Stimulated activated memory B cell treated with anti-CD40 and anti-IgM and Interleukin-4, amounts not matched to agents 10 μg/mL and 1 μg/mL and 100 μg/mL, for 72 hours (primary cell): Measurements from ENCODE around the gene PTPRF.

Experiments
- ATAC-seq: fragments of 150-1000 bp; cut with Tn5 transposase; 2 replicates; pipeline ENCODE4 v1.10.0; 2021
- H3K27ac Mint-ChIP-seq: one replicate; pipeline ENCODE4 v1.8.0; 2022; ENCODE audit warnings: mild to moderate bottlenecking, mixed read lengths
- H3K27me3 Mint-ChIP-seq: one replicate; pipeline ENCODE4 v1.8.0; 2022; ENCODE audit warnings: mixed read lengths
- H3K36me3 Mint-ChIP-seq: one replicate; pipeline ENCODE4 v1.8.0; 2022; ENCODE audit warnings: mixed read lengths
- H3K4me1 Mint-ChIP-seq: one replicate; pipeline ENCODE4 v1.8.0; 2022; ENCODE audit warnings: mixed read lengths
- H3K4me3 Mint-ChIP-seq: one replicate; pipeline ENCODE4 v1.8.0; 2022; ENCODE audit warnings: mild to moderate bottlenecking, moderate library complexity, mixed read lengths
- H3K9me3 Mint-ChIP-seq: one replicate; pipeline ENCODE4 v1.8.0; 2022; ENCODE audit warnings: mixed read lengths

PTPRF gene

DNA sequence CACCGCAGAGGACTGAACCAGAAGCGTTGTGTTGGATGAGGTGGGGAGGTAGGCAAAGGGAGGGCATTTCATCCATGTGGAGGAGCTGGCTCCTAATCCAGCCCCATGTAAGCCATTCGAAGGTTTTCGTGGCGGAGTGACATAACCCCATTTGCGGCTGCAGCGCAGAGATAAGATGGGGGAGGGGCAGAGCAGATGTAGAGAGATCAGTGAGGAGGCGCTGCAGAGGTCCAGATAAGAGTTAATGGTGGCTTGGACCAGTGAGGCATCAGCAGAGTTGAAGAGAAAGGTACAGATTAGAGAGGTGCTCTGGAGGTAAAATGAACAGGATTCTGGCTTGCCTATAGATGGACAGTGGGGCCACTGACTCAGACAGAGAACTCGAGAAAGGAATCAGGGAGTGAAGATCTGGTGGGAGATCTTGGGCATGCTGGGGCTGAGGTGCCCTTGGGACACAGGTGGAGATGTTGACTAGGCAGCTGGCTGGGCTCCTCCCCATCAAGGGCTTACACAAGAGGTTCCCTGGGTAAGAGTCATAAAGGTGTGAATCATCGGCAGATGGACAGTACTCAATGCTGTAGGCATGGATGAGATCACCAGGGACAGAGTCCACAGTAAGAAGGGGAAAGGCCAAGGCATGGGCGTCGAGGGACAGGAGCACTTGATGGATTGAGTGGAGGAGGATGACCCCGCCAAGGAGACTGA lies 7.8 kb upstream of the PTPRF start:
- H3K27me3 Mint-ChIP-seq, result peaks cover 77% of the 10 kb centered on the region
- no peak overlapping the region for H3K4me3 Mint-ChIP-seq
- no peaks in the 10 kb centered on the region for H3K36me3 Mint-ChIP-seq
- H3K9me3 Mint-ChIP-seq, result no peaks in the 10 kb centered on the region
- no peak for ATAC-seq
- H3K4me1 Mint-ChIP-seq, result no peaks in the 10 kb centered on the region
- no peak overlapping the region for H3K27ac Mint-ChIP-seq

DNA sequence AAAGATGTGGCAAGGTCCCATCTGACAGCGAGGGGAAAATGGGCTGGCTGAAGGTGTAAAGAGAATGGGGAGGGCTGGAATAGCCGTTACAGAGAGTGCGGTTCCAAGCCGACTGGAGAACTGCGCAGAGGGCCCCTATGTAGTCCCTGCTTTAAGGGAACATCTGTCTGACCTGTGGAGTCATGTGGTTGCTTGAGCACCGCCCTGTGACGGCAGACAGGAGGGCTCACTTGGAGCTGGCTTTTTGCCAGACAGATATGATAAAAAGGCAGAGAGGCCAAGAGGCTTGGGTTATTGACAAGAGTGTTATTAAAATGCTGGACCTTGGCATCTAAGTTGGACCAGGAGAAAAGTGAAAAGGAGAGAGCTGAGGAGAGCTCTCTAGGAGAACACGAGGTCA lies 5.9 kb upstream of the PTPRF start:
- ATAC-seq, result no peak
- H3K27me3 Mint-ChIP-seq, result peaks cover 77% of the 10 kb centered on the region
- no peaks in the 10 kb centered on the region for H3K4me1 Mint-ChIP-seq
- no peak overlapping the region for H3K27ac Mint-ChIP-seq
- H3K9me3 Mint-ChIP-seq, result no peaks in the 10 kb centered on the region
- H3K36me3 Mint-ChIP-seq, result no peaks in the 10 kb centered on the region
- H3K4me3 Mint-ChIP-seq, result no peak overlapping the region

DNA sequence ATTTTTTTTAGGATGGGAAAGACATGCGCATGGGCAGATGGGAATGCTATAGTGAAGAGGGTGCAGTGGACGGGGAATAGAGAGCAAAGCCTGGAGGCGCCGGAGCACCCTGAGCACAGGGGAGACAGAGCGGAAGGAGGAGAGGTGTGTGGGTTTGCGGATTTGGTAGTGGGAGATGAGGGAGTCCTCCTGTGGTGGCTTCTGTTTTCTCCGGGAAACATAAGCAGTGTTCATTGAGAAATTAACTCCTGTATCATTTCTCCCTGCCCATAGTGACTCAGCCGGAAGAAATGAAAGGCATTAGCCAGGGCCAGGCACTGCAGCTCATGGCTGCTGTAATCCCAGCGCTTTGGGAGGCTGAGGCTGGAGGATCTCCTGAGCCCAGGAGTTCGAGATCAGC lies 4.7 kb upstream of the PTPRF start:
- Mint-ChIP-seq H3K27me3 (peaks cover 75% of the 10 kb centered on the region), H3K27ac (no peak overlapping the region), H3K4me1 (peaks cover 7% of the 10 kb centered on the region), H3K36me3 (no peaks in the 10 kb centered on the region), H3K9me3 (no peaks in the 10 kb centered on the region), H3K4me3 (no peak overlapping the region)
- no peak for ATAC-seq

DNA sequence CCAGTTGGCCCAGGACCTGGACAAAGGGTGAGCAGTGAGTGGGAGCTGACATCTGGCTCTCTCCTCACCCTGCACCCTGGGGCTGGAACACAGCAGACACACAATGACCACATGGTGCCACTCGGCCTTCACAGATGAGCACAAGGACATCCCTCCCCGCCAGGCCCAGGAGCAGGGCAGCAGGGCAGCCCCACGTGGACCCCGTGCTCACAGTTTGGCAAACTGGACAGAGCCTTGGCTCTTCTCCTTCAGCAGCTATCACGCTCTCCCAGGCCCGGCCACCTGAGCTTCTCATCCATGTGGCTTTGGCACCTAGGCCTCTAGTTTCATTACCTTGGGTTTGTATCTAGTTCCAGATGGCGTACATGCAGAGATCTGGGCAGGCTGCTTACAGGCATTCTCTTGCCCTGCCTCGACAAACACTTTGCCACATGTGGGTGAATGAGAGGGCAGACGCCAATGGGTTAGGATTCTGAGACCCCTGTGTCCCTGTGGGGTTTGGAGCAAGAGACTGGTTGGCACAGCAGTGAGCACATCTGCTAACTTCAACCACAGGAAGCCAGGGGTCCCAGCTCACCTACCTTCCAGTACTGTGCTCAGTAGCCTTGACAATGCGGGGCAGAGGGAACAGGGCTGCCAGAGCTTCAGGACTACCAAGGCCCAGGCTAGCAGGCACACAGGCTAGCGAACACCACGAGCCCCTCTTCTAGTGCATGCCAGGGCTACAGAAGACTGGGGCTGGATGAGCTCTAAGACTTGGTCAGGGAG lies 3.4 kb upstream of the PTPRF start:
- H3K4me1 Mint-ChIP-seq, result peaks cover 15% of the 10 kb centered on the region
- no peaks in the 10 kb centered on the region for H3K9me3 Mint-ChIP-seq
- H3K27me3 Mint-ChIP-seq, result peaks cover 72% of the 10 kb centered on the region
- ATAC-seq, result no peak
- H3K27ac Mint-ChIP-seq, result no peak overlapping the region
- H3K36me3 Mint-ChIP-seq, result no peaks in the 10 kb centered on the region
- H3K4me3 Mint-ChIP-seq, result no peak overlapping the region

DNA sequence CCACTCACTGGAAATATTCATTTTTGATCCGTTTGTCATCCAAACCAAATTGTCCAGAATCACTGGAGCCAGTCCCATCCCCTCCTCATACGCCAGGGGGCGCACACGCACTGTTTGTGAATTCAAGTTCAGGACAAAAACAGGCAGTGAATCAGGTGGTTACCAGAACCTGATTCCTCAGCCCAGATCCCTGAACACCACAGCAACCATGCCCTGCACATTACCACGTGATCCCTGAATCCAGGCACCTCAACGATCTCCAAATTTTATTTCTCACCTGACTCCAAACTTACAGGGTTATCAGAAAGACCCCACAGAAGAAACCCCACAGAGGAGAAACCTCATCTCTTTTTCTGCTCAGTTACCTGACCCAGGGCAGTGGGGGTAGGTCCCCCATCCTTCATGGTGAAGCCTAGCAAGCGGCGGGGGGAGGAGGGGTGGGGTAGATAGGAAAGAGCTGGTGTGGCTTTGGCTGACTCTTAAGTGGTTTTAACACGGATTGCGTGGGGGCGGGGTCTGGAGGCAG lies 1.4 kb upstream of the PTPRF start:
- H3K36me3 Mint-ChIP-seq, result no peaks in the 10 kb centered on the region
- no peak overlapping the region for H3K27ac Mint-ChIP-seq
- no peak overlapping the region for H3K4me3 Mint-ChIP-seq
- H3K9me3 Mint-ChIP-seq, result no peaks in the 10 kb centered on the region
- ATAC-seq, result no peak
- peaks cover 72% of the 10 kb centered on the region for H3K27me3 Mint-ChIP-seq
- H3K4me1 Mint-ChIP-seq, result peaks cover 15% of the 10 kb centered on the region

DNA sequence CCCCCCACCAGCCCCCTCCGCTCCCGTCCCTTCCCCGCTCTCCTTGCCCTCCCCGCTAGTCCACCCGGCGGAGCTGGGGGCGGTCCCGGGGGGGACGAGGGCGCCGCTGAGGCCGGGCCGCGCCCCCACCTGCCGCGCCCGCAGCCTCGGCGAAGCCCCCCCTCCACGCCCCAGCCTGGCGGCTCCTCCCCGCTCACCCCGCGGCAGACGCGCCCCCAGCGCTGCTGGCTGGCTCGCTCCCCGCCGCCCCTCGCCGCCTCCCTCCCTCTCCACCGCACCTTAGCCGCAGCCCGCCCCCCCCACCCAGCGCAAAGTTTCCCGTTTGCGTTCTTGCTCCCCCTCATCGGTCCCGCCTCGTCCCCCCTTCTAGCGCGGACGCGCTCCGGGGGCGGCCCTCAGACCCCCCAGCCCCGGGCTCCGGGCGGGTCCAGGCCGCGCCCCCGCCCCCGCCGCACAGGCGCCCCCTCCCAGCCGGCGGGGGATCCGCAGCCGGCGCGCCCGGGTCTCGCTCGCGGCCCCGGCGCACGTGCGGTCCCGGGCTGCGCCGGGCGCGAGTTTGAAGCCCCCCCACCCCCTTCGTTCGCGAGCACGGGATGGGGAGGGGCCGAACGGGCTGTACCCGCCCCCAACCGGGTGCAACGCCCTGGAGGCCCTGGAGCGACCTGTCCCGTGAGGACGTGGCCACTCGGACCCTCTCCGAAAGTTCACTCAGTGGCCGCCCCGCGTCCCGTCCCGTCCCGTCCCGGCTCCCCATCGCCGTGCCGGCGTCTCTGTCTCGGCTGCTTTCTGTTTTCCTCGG lies 623 bp downstream of the PTPRF start:
- peak overlapping the region; percentile 83 for H3K4me3 Mint-ChIP-seq
- no peaks in the 10 kb centered on the region for H3K9me3 Mint-ChIP-seq
- peaks cover 15% of the 10 kb centered on the region for H3K4me1 Mint-ChIP-seq
- H3K27ac Mint-ChIP-seq, result peak overlapping the region; percentile 53
- H3K27me3 Mint-ChIP-seq, result peaks cover 58% of the 10 kb centered on the region
- no peak for ATAC-seq
- H3K36me3 Mint-ChIP-seq, result no peaks in the 10 kb centered on the region

DNA sequence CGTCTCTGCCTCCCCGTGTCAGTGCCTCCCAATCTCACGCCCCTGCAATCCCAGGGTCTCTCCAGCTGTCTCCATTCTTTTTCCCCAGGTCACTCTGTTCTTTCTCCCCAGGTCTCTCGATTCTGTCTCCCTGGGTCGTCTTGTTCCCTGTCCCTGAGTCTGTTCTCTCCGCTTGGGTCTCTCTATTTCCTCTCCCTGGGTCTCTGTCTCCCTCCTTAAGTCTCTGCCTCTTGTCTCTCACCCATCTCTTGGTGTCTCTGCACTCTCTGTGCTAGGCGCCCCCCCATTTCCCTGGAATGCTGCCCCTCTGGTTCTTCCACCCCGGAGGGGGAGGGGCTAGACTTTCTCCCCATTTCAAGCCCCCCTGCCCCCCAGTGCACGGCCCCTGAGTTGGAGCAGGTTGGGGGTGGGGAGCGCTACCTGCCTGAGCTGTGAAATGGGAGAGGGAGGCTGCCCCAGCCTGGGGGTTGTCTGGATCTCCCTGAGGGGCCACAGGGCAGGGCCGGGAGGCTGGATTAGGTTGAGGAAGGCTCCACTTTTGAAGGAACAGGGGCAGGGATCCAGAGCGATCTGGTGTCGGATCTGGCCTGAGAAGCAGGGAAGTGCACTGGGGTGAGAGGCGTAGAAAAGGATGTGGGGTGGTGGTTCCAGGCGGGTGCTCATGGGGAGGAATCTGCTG lies 1.4 kb downstream of the PTPRF start:
- Mint-ChIP-seq H3K4me3 (peak overlapping the region; percentile 83), H3K27ac (peak overlapping the region; percentile 53), H3K36me3 (no peaks in the 10 kb centered on the region), H3K4me1 (peaks cover 15% of the 10 kb centered on the region), H3K9me3 (no peaks in the 10 kb centered on the region), H3K27me3 (peaks cover 64% of the 10 kb centered on the region)
- ATAC-seq, result no peak

DNA sequence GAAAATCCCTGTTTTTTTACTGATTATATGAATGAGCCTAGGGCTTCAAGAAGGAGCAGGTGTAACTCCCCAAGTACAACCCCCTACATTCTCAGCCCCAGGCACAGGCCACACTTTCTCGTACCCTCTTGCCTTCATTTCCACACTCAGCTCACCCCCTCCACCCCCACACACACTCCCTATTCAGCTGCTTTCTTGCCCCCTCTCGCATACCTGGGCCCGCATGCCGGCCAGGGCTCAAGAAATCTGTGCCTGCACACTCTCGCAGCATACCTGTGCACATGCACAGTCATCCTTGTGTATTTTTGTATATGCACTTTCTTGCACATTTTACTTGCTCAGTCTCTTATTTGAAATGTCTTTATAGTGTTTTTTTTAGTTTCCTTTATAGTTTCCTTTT lies 2.0 kb downstream of the PTPRF start:
- Mint-ChIP-seq H3K4me1 (peaks cover 15% of the 10 kb centered on the region), H3K9me3 (no peaks in the 10 kb centered on the region), H3K4me3 (peak overlapping the region; percentile 16), H3K27ac (no peak overlapping the region), H3K27me3 (peaks cover 70% of the 10 kb centered on the region), H3K36me3 (no peaks in the 10 kb centered on the region)
- no peak for ATAC-seq

DNA sequence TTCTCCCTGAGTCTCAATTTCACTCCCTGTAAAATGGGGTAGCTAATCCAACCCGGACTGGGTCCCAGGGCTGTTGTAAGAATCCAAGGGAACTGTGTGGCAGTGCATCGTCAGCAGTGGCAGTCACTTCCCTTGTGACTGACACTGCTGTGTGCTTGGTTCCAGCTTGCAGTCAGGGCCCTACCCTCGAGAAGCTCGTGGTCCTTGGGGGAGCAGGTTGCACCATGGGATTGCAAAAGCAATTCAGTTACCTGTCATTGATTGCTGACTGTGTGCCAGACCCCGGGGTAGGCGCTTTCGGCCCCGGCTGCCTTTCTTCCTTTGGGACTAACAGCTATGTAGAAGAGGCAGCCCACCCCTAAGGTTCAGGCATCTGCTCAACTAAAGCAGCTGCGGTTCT lies 2.9 kb downstream of the PTPRF start:
- H3K27me3 Mint-ChIP-seq, result peaks cover 76% of the 10 kb centered on the region
- no peak for ATAC-seq
- H3K9me3 Mint-ChIP-seq, result no peaks in the 10 kb centered on the region
- no peaks in the 10 kb centered on the region for H3K36me3 Mint-ChIP-seq
- no peak overlapping the region for H3K27ac Mint-ChIP-seq
- H3K4me3 Mint-ChIP-seq, result no peak overlapping the region
- peaks cover 15% of the 10 kb centered on the region for H3K4me1 Mint-ChIP-seq

DNA sequence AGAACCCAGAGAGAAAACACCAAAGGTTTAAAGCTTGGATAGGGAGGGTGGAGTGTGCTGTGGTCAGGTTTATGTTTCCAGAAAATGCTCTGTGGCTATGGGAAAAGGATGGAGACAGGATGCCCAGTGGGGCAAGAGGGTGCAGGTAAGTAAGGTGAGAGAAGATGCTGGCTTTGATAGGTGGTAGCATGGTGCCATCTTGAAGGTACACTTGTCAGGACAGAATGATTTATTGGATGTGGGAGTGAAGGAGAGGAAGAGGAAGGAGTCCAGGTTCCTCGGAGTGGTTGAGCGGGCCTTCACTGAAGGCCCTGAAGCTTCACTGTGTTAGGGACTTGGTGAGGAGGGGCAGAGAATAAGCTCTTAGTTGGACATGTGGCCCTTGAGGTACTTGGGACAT lies 3.6 kb downstream of the PTPRF start:
- no peaks in the 10 kb centered on the region for H3K36me3 Mint-ChIP-seq
- H3K27me3 Mint-ChIP-seq, result peaks cover 71% of the 10 kb centered on the region
- ATAC-seq, result no peak
- no peaks in the 10 kb centered on the region for H3K9me3 Mint-ChIP-seq
- no peak overlapping the region for H3K4me3 Mint-ChIP-seq
- H3K27ac Mint-ChIP-seq, result no peak overlapping the region
- peaks cover 15% of the 10 kb centered on the region for H3K4me1 Mint-ChIP-seq

DNA sequence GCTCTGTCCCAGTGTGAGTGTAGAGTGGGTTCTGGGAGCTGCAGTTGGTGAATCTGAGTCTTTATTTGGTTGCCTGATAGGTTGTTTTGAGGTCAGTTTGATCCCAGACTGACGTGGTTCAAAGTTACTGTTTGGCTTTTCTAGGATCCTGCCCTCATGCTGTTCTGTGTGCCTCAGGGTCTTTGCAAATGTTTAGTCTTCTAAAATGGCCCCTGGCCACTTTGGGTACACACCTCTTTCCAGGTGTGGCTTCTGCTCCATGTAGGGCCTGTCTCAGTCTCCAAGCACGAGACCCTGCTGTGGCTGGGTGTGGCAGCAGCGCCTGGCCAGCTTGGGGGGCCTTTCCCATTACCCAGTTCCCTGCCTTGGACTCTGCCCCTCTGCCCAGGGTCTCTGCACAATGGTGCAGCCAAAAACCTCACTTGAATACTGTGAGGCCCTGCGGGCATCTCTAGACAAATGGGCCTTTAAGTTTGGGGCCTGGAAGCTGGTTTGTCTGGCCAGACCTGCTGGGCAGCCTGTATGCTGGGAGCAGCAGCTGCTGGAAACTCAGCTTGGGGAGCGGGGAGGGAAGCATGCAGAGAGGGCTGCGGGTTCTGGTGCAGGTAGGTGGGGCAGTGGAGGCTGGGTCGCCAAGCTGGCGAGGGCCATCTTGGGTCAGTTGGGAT lies 5.6 kb downstream of the PTPRF start:
- H3K36me3 Mint-ChIP-seq, result no peaks in the 10 kb centered on the region
- H3K4me1 Mint-ChIP-seq, result peaks cover 8% of the 10 kb centered on the region
- no peak overlapping the region for H3K27ac Mint-ChIP-seq
- H3K9me3 Mint-ChIP-seq, result no peaks in the 10 kb centered on the region
- H3K27me3 Mint-ChIP-seq, result peaks cover 57% of the 10 kb centered on the region
- H3K4me3 Mint-ChIP-seq, result no peak overlapping the region
- no peak for ATAC-seq

DNA sequence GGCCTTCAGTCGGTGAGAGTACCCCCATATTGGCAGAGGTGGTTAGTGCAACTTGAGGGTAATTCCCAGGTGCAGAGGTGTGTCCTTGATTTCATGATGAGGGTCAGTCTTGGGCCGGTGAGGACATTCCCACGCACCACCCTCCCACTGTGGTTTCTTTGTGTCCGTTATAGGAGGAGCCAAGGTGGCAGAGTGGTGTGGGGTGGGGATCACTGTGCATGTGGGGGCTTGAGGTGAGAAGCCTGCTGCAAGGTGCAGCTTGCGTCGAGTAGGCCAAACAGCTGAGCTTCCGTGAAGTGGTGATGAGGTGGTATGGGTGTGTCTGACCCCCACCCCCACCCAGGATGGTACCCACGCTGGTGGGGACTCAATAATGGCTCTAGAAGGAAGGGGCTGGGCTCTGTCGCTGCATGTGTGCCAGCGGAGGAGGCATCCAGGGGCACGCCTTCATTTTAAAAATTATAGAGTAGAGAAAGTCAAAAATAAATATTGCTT lies 6.2 kb downstream of the PTPRF start:
- H3K27me3 Mint-ChIP-seq, result peaks cover 51% of the 10 kb centered on the region
- no peak for ATAC-seq
- peaks cover 4% of the 10 kb centered on the region for H3K4me1 Mint-ChIP-seq
- H3K36me3 Mint-ChIP-seq, result no peaks in the 10 kb centered on the region
- H3K9me3 Mint-ChIP-seq, result no peaks in the 10 kb centered on the region
- no peak overlapping the region for H3K4me3 Mint-ChIP-seq
- no peak overlapping the region for H3K27ac Mint-ChIP-seq

DNA sequence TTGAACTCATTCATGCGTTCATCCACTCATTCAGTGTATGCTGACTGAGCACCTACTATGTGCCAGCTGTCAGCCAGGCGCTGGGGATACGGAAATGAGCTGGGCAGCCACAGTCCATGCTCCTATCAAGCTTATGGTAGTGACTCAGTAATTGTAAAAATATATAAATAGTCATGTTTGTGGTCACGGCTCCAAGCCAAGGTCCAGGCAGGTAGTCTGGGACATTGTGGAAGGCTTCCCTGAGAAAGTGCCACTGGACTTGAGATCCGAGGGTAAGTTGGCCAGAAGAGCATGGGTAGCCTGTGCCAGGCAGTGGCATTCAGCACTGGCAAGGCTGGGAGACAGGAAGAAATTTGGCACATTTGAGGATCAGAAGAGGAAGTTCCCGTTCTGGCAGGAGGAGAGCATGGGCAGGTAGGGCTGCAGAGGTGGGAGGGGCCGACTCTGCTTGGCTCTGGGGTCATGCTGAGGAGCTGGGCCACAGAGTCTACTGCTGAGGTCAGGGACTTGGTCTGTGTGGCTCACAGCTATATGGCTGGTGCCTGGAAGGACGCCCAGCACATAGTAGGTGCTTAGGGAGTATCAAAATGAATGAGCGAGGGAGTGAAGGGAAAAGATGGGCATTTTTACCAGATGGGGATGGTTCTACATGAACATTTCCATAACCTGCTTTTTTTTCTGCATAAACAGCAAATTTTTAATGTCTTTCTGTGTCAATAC lies 6.9 kb downstream of the PTPRF start:
- H3K27ac Mint-ChIP-seq, result no peak overlapping the region
- H3K27me3 Mint-ChIP-seq, result peaks cover 45% of the 10 kb centered on the region
- no peak for ATAC-seq
- no peaks in the 10 kb centered on the region for H3K36me3 Mint-ChIP-seq
- H3K4me1 Mint-ChIP-seq, result no peaks in the 10 kb centered on the region
- H3K4me3 Mint-ChIP-seq, result no peak overlapping the region
- no peaks in the 10 kb centered on the region for H3K9me3 Mint-ChIP-seq

DNA sequence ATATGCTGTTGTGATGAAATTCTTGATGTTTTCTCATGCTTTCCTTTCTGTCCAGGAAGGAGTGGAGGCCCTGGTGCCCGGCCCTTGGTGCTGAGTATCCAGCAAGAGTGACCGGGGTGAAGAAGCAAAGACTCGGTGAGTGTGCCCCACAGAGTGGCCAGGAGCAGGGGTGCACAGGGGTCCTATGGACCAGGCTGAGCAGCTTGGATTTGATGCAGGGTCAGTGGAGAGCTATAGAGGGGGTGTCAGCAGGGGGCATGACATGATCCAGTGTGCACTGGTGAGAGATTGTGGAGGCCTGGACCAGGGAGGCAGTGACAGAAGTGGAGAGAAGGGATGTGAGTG lies 7.4 kb downstream of the PTPRF start:
- Mint-ChIP-seq H3K36me3 (no peaks in the 10 kb centered on the region), H3K27ac (no peak overlapping the region), H3K9me3 (no peaks in the 10 kb centered on the region), H3K4me1 (no peaks in the 10 kb centered on the region), H3K4me3 (no peak overlapping the region), H3K27me3 (peaks cover 39% of the 10 kb centered on the region)
- no peak for ATAC-seq
